Smooth muscle cell (in vitro differentiated cells): ENCODE measurements around the gene DACT3. TPM values are rescaled to one million over a fixed set of nuclear protein-coding genes. Genes with fewer than 3 reads are reported as not detected.

Experiments used
- DNase-seq: peaks from one replicate; lab custom pipeline; 2025; ENCODE audit not compliant: unreplicated experiment; lab: John Stamatoyannopoulos, UW
- H2AFZ ChIP-seq: fragments of 200-600 bp; sonication (generic); 2 replicates; pipeline ENCODE4 v1.6.0; 2016; ENCODE audit warnings: antibody characterized with exemption, low read depth, mild to moderate bottlenecking
- H3F3A ChIP-seq: fragments of 200-600 bp; sonication (generic); 2 replicates; pipeline ENCODE4 v1.6.0; 2017; ENCODE audit warnings: antibody characterized with exemption, low read depth
- H3K27ac ChIP-seq: fragments of 200-600 bp; sonication (generic); 2 replicates; pipeline ENCODE4 v1.5.1; 2016; ENCODE audit warnings: low read depth, mild to moderate bottlenecking
- H3K27me3 ChIP-seq: fragments of 200-600 bp; sonication (generic); 2 replicates; pipeline ENCODE4 v1.6.1; 2016; ENCODE audit warnings: low read depth, mild to moderate bottlenecking
- H3K36me3 ChIP-seq: fragments of 200-600 bp; sonication (generic); 2 replicates; pipeline ENCODE4 v1.5.1; 2016; ENCODE audit warnings: low read depth
- H3K4me1 ChIP-seq: fragments of 200-600 bp; sonication (generic); 2 replicates; pipeline ENCODE4 v1.5.1; 2016; ENCODE audit warnings: low read depth
- H3K4me2 ChIP-seq: fragments of 200-600 bp; sonication (generic); 2 replicates; pipeline ENCODE4 v1.6.0; 2016; ENCODE audit warnings: mild to moderate bottlenecking
- H3K4me3 ChIP-seq: fragments of 200-600 bp; sonication (generic); 2 replicates; pipeline ENCODE4 v1.5.1; 2016; ENCODE audit warnings: mild to moderate bottlenecking
- H3K79me2 ChIP-seq: fragments of 200-600 bp; sonication (generic); 2 replicates; pipeline ENCODE4 v1.6.0; 2016; ENCODE audit warnings: low read depth, mild to moderate bottlenecking
- H3K9ac ChIP-seq: fragments of 200-600 bp; sonication (generic); 2 replicates; pipeline ENCODE4 v1.6.0; 2016; ENCODE audit warnings: low read depth
- H3K9me3 ChIP-seq: fragments of 200-600 bp; sonication (generic); replicated peaks from 2 replicates; pipeline ENCODE4 v1.5.1; 2016; ENCODE audit warnings: low read depth
- H4K20me1 ChIP-seq: fragments of 200-600 bp; sonication (generic); 2 replicates; pipeline ENCODE4 v1.6.0; 2016; ENCODE audit warnings: low read depth
- WGBS: methylation state at CpG from one replicate; pipeline ENCODE4 v1.1.7; 2016; ENCODE audit warnings: low lambda C conversion rate; 5-methylcytosine and 5-hydroxymethylcytosine counted together
- polyA plus RNA-seq: library from polyadenylated mRNA; unstranded; fragments of >200 nt; fragmentation: Nextera tagmentation; extraction: Ambion mirVana; gene quantifications from 2 replicates; pipeline ENCODE4 v1.2.1, GENCODE V29; 2016
- total RNA-seq: library from RNA; depleted of rRNA; stranded (reverse); fragments of >200 nt; gene quantifications from 2 replicates; pipeline ENCODE4 v1.2.3, GENCODE V29; 2014
- TF ChIP-seq, protein P1 (sequence below): fragments of 200-600 bp; sonication (generic); IDR thresholded peaks from 2 replicates; pipeline ENCODE4 v1.5.1; 2017; ENCODE audit warnings: borderline replicate concordance, mild to moderate bottlenecking, antibody characterized with exemption; ENCODE audit not compliant: insufficient read depth, poor library complexity, severe bottlenecking

Gene DACT3
- total and polyA plus RNA-seq, 2 experiments from 2014 or later = 6.2 to 22.7 TPM

DNA sequence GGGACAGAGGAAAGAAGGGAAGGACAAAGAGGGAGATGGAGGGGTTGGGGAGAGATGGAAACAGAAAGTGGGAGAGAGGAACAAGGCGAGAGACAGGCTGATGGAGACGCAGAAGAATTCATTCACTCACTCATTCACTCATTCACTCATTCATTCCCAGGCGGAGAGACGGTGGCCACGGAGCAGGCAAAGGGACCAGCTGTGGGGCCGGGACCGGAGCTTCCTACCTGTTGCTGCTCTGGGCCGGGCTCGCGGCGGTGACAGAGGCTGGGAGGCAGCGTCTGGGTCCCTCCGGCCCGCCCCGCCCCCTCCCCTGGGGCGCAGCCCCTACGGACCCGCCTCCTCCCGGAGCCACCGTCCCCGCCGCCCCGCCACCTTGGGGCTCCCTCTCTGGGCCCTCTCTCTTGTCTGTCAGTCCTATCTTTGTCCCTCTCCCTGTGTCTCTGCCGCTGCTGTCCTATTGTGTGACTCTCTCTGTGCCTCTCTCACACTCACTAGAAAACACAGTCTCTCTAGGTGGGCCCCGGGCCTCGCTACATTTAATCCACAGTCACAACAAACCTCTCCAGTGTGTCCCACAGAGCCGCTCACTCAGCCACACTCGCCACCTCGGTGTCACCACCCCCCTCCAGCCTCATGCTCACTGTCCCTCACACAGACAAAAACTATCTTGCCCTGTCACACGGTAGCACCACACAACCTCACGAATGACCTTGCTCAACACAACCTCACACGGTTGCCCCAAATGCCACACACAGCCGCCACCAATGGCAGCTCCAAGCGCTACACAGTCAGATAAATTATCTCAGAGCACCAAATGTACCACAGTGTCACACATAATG is 24.8 kb downstream of the DACT3 start, which contains the start of gene GNG8:
TSS of gene GNG8 (minus strand) at position 283 of the 842 bp plus-strand sequence. CDS start 1,520 bp downstream, outside the sequence.
- H4K20me1 ChIP-seq = no peaks in the 10 kb centered on the region
- H2AFZ ChIP-seq = no peak within 1 kb of the TSS
- no peaks in the 10 kb centered on the region for H3K79me2 ChIP-seq
- H3K9ac ChIP-seq = no peak within 1 kb of the TSS
- H3K36me3 ChIP-seq = no peaks in the 10 kb centered on the region
- peaks cover 13% of the 10 kb centered on the region for H3K27me3 ChIP-seq
- H3K9me3 ChIP-seq = no peaks in the 10 kb centered on the region
- H3K27ac ChIP-seq = no peak within 1 kb of the TSS
- peaks cover 12% of the 10 kb centered on the region for H3F3A ChIP-seq
- peak within 1 kb of the TSS; percentile 86 for H3K4me2 ChIP-seq
- H3K4me1 ChIP-seq = peaks cover 6% of the 10 kb centered on the region
- no peak for DNase-seq
- WGBS = 35% methylated on average over 16 of the region's 34 CpGs
- TF ChIP-seq, protein P1, sequence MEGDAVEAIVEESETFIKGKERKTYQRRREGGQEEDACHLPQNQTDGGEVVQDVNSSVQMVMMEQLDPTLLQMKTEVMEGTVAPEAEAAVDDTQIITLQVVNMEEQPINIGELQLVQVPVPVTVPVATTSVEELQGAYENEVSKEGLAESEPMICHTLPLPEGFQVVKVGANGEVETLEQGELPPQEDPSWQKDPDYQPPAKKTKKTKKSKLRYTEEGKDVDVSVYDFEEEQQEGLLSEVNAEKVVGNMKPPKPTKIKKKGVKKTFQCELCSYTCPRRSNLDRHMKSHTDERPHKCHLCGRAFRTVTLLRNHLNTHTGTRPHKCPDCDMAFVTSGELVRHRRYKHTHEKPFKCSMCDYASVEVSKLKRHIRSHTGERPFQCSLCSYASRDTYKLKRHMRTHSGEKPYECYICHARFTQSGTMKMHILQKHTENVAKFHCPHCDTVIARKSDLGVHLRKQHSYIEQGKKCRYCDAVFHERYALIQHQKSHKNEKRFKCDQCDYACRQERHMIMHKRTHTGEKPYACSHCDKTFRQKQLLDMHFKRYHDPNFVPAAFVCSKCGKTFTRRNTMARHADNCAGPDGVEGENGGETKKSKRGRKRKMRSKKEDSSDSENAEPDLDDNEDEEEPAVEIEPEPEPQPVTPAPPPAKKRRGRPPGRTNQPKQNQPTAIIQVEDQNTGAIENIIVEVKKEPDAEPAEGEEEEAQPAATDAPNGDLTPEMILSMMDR = no peak
- no peak within 1 kb of the TSS for H3K4me3 ChIP-seq

DNA sequence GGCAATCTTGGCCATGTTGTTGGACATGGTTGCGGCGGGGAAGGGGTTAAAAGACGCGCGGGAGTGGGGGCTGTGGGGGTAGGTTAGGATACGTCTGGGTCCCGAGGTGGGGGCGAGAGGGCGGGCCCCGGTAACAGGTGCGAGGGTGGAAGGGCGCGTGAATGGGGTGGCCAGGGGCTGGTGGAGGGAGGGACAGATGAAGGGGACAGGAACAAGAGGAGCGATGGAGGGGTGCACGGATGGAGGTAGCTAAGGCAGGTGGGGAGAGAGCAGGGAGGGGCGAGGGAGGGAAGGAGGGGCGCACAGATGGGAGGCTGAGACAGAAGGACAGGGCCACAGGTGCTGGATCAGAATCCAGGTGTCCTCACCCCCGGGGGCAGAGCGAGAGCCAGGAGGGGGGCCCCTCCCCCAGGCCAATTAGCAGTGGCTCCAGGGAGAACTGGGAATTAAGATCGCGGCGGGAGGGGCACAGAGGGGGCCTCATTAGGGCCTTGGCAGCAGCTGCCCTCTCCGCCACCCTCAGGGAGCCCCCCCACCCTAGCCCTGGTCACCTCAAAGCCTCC is 26.2 kb downstream of the DACT3 start:
- H3K4me2 ChIP-seq = peak overlapping the region; percentile 86
- peaks cover 12% of the 10 kb centered on the region for H3K4me1 ChIP-seq
- H3K9ac ChIP-seq = no peak overlapping the region
- no peaks in the 10 kb centered on the region for H4K20me1 ChIP-seq
- no peaks in the 10 kb centered on the region for H3K79me2 ChIP-seq
- H2AFZ ChIP-seq = no peak overlapping the region
- H3K27me3 ChIP-seq = peaks cover 13% of the 10 kb centered on the region
- DNase-seq = no peak
- H3K9me3 ChIP-seq = no peaks in the 10 kb centered on the region
- 8% methylated on average over 6 of the region's 23 CpGs for WGBS
- no peaks in the 10 kb centered on the region for H3K36me3 ChIP-seq
- TF ChIP-seq, protein P1 = no peak
- peaks cover 8% of the 10 kb centered on the region for H3F3A ChIP-seq
- peak overlapping the region; percentile 52 for H3K4me3 ChIP-seq
- no peak overlapping the region for H3K27ac ChIP-seq

- peaks cover 12% of the 10 kb centered on the region for H3K4me1 ChIP-seq
- TF ChIP-seq, protein P1 = no peak
- peaks cover 5% of the 10 kb centered on the region for H3F3A ChIP-seq
- H4K20me1 ChIP-seq = no peaks in the 10 kb centered on the region
- peaks cover 13% of the 10 kb centered on the region for H3K27me3 ChIP-seq
- H3K79me2 ChIP-seq = no peaks in the 10 kb centered on the region
- H3K9ac ChIP-seq = peak overlapping the region; percentile 35
- H2AFZ ChIP-seq = peak overlapping the region; percentile 77
- H3K27ac ChIP-seq = no peak overlapping the region
- H3K4me3 ChIP-seq = peak overlapping the region; percentile 52
- no peaks in the 10 kb centered on the region for H3K36me3 ChIP-seq
- no peaks in the 10 kb centered on the region for H3K9me3 ChIP-seq
- DNase-seq = peak; percentile 81
- WGBS = 4% methylated on average over 19 of the region's 38 CpGs
- peak overlapping the region; percentile 87 for H3K4me2 ChIP-seq
These were observed 26.8 kb downstream of the DACT3 start for GRCh38 chr19:46634045-46634655.
